Fibroblast of pulmonary artery (primary cell): ENCODE data around the gene CD300LB.

ENCODE experiments used
- DNase-seq: peaks from one replicate; pipeline ENCODE4 v3.0.0-alpha.2; 2010; ENCODE audit warnings: low read depth
- H3K4me3 ChIP-seq: replicated peaks from 2 replicates; pipeline ENCODE4 v1.5.1; 2011; ENCODE audit warnings: low read depth, mild to moderate bottlenecking, control low read depth, low read length, moderate library complexity
- CTCF ChIP-seq: IDR thresholded peaks from 2 replicates; pipeline ENCODE4 v1.5.1; 2011; ENCODE audit warnings: mild to moderate bottlenecking, control low read depth, low read length, inconsistent platforms; ENCODE audit errors: missing control alignments

CD300LB gene

DNA sequence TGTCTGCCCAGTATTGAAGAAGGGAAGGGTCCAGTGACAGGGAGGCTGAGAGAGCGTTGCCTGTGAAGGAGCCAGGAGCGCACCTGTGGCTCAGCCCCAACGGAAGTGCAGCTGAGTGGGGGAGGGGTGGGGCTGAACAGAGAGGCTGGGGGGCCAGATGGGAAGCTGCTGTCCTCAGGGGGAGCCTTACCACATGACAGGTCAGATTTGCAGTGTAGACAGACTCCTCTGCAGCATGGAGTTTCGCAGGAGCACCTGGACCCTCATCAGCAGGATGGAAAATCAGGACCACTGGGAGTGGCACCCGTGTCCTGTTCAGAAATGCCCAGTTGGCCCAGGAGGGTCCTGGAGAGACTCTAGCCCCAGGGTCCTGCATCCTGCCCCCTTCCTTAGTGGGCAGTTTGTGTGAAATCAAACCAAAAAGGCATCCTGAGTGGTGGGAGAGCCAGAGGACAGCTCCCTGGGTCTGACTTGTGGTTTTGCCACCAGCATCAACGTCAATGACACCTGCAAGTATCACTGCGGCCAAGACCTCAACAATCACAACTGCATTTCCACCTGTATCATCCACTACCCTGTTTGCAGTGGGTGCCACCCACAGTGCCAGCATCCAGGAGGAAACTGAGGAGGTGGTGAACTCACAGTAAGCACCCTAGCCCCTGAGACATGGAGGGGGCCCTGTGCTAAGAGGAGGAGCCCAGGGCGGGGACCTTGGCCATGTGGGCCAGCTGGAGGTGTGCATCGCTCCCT is 57.1 kb downstream of the CD300LB start:
- H3K4me3 ChIP-seq = no peak overlapping the region
- TF ChIP-seq CTCF = no peak
- no peak for DNase-seq

DNA sequence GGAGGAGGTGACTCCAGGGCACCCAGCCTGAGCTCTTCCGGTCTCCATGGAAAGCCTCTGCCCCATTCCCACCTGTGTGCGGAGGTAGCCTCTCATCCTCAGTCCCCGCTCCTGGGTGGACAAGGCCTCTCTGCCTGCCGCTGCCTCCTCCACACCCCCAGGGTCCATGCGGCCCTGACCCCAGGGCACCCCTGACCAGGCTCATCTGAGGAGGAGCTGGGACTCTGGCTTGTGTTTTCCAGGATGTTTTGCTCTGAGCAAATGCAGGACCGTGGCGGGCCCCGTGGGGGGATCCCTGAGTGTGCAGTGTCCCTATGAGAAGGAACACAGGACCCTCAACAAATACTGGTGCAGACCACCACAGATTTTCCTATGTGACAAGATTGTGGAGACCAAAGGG is 58.0 kb downstream of the CD300LB start:
- TF ChIP-seq CTCF = no peak
- DNase-seq = no peak
- H3K4me3 ChIP-seq = no peak overlapping the region

- no peak overlapping the region for H3K4me3 ChIP-seq
- DNase-seq = no peak
- no peak for TF ChIP-seq CTCF
Measured at GRCh38 chr17:74472890-74473289, 58.4 kb downstream of the CD300LB start.

GRCh38 chr17:74471341-74471740 is 59.9 kb downstream of the CD300LB start:
- no peak for DNase-seq

More at GRCh38 chr17:74471341-74471740, 59.9 kb downstream of the CD300LB start:
- H3K4me3 ChIP-seq = no peak overlapping the region
- TF ChIP-seq CTCF = no peak
